ENCODE measurements around the gene EIF2AK2.

GRCh38 chr2:37171624-37171950 is 14.8 kb upstream of the EIF2AK2 start:
- TF ChIP-seq POLR2AphosphoS5 (IDR thresholded peaks at IDR 0.05; ENCODE audit: low read length) (no peak), FOXM1 (IDR thresholded peaks at IDR 0.05; ENCODE audit: low read depth, low read length) (no peak), CEBPZ (IDR thresholded peaks at IDR 0.05; ENCODE audit: low read depth, low read length) (no peak), EZH2 (IDR thresholded peaks at IDR 0.05; ENCODE audit: borderline replicate concordance, control insufficient read depth, low read depth, low read length) (no peak), CEBPB (IDR thresholded peaks at IDR 0.05; ENCODE audit: borderline replicate concordance in 1 of 2, low read depth in 2 of 2, low read length in 2 of 2) (no peak), CBX5 (IDR thresholded peaks at IDR 0.05; ENCODE audit: low read depth) (no peak), MYC (IDR thresholded peaks at IDR 0.05; ENCODE audit: insufficient read depth, insufficient read length, insufficient replicate concordance, low read length, severe bottlenecking) (no peak), E2F4 (IDR thresholded peaks at IDR 0.05; ENCODE audit: low read depth, low read length) (no peak), RFX5 (IDR thresholded peaks at IDR 0.05; ENCODE audit: low read depth, low read length) (no peak), SIX5 (IDR thresholded peaks at IDR 0.05; ENCODE audit: low read depth, low read length, severe bottlenecking) (no peak), JUND (IDR thresholded peaks at IDR 0.05; ENCODE audit: low read depth, low read length) (no peak), POLR2A (IDR thresholded peaks at IDR 0.05; ENCODE audit: low read depth, low read length) (no peak)
- TF ChIP-seq, protein P1, sequence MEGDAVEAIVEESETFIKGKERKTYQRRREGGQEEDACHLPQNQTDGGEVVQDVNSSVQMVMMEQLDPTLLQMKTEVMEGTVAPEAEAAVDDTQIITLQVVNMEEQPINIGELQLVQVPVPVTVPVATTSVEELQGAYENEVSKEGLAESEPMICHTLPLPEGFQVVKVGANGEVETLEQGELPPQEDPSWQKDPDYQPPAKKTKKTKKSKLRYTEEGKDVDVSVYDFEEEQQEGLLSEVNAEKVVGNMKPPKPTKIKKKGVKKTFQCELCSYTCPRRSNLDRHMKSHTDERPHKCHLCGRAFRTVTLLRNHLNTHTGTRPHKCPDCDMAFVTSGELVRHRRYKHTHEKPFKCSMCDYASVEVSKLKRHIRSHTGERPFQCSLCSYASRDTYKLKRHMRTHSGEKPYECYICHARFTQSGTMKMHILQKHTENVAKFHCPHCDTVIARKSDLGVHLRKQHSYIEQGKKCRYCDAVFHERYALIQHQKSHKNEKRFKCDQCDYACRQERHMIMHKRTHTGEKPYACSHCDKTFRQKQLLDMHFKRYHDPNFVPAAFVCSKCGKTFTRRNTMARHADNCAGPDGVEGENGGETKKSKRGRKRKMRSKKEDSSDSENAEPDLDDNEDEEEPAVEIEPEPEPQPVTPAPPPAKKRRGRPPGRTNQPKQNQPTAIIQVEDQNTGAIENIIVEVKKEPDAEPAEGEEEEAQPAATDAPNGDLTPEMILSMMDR (IDR thresholded peaks at IDR 0.05 in 2 of 3, conservative IDR thresholded peaks at IDR 0.05 in 1 of 3; ENCODE audit: control insufficient read depth in 2 of 3, extremely low read depth in 1 of 3, insufficient read depth in 1 of 3, low read depth in 3 of 3, low read length in 3 of 3): no peak

Measured in GM12878 (cell line).